ENCODE results near the gene STK38.
"Not testable (repeated sequence)": the region's sequence is repeated elsewhere in the genome, so short reads cannot be mapped to it uniquely, and the experiment has no call there.

STK38 gene

DNA sequence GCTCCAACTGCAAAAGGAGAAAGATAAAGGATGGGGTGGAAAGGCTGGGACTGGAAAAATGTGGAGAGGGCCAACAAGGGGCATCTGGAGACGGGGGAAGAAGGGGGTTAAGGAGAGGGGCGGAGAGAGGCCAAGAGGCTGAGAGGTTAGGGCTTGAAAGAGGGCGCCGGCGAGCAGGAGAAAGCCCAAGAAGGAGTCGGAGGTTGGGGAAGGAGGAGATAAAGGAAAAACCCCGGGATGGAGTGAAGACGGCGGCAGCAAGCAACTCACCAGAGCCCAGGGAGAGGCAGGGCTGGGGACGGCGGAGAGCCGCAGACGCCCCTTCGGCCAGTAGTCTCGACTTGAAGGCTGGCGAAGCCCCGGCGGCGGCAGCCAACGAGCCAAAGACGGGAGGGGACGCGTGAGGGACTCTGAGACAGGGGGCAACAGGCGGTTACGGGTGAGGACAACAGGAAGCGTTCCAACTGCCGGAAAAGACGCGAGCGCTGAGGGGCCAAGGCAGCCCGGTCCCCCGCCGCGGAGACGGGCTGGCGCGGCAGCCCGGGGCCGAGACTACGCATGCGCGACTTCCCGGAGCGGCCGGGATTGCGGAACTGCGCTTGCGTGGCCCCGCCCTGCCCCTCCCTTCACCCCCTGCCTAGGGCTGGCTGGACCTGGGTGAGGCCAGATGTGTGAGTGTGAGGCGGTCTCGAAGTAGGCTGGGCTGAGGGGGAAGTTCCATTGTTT, at the start of gene STK38:
TSS of gene STK38 (minus strand) at position 560 of the 726 bp plus-strand sequence. CDS start 7,277 bp downstream, outside the sequence.
- Mint-ChIP-seq H3K27ac (peak within 1 kb of the TSS; percentile 99), H3K27me3 (no peaks in the 10 kb centered on the region), H3K4me3 (peak within 1 kb of the TSS; percentile 95), H3K36me3 (peaks cover 2% of the 10 kb centered on the region), H3K4me1 (peaks cover 53% of the 10 kb centered on the region), H3K9me3 (no peaks in the 10 kb centered on the region)

DNA sequence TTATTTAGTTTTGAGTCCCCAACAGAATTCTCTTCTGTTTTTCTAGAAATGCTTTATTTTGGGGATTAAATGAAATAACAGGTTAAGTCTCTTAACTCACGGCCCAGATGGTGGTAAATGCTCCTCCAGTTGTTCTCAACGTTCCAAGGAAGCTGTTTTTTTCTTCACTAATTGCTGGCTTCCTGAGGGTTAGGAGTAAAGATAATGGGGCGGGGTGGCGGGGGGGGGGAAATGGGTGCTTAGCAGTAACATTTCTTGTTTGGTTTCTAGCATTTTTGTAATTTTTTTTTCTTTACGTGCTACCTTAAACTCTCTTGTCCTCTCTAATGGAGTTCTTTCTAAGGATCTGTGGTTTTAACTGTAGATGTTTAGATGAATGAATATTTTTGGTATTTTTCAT, 49.1 kb upstream of the STK38 start:
- H3K9me3 Mint-ChIP-seq, result no peaks in the 10 kb centered on the region
- no peaks in the 10 kb centered on the region for H3K27me3 Mint-ChIP-seq
- H3K4me1 Mint-ChIP-seq, result peaks cover 49% of the 10 kb centered on the region
- H3K27ac Mint-ChIP-seq, result peak overlapping the region; percentile 94
- H3K36me3 Mint-ChIP-seq, result peaks cover 46% of the 10 kb centered on the region
- peak overlapping the region; percentile 96 for H3K4me3 Mint-ChIP-seq

GRCh38 chr6:36594816-36595643, 47.8 kb upstream of the STK38 start:
- H3K4me3 Mint-ChIP-seq, result peak overlapping the region; percentile 96
- peaks cover 41% of the 10 kb centered on the region for H3K36me3 Mint-ChIP-seq
- peak overlapping the region; percentile 99 for H3K27ac Mint-ChIP-seq
- no peaks in the 10 kb centered on the region for H3K27me3 Mint-ChIP-seq
- H3K9me3 Mint-ChIP-seq, result no peaks in the 10 kb centered on the region
- peaks cover 43% of the 10 kb centered on the region for H3K4me1 Mint-ChIP-seq

DNA sequence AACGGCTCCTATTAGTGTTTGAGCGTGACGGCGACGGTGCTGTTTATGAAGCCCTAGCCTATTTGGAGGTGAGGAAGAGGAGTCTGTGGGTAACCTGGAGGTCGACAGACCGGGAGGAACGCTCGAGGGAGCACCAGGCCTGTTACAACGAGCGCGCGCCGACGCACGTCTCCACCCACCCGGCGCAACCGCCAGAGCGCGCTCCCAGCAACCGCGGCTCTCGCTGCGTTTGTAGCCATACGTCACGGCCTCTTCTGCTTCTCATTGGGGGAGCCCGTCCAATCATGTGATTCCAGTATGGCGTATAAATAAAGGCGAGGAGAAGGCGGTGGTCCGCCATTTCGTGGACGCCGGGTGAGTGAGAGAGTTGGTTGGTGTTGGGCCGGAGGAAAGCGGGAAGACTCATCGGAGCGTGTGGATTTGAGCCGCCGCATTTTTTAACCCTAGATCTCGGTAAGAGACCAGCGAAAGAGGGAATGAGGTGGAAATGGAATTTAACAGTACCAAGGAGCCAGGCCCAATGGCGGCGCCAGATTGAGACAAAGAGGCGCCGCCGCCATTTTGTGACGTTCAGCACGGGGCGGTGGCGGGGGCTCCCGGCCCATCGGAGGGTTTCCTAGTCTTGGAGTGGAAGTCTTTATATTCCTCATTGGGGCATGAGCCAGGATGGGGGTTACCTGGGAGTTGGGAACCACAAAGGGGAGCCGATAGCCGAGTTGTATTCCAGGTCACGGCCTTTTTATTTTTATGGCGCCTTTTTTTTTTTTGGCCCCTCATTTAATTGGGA, 46.9 kb upstream of the STK38 start, which contains the start of gene SRSF3:
TSS of gene SRSF3 (plus strand) at position 334 of the 787 bp plus-strand sequence. CDS start 2,401 bp downstream, outside the sequence.
- H3K27me3 Mint-ChIP-seq, result no peaks in the 10 kb centered on the region
- H3K36me3 Mint-ChIP-seq, result peaks cover 35% of the 10 kb centered on the region
- H3K4me3 Mint-ChIP-seq, result peak within 1 kb of the TSS; percentile 96
- H3K27ac Mint-ChIP-seq, result peak within 1 kb of the TSS; percentile 99
- no peaks in the 10 kb centered on the region for H3K9me3 Mint-ChIP-seq
- H3K4me1 Mint-ChIP-seq, result peaks cover 35% of the 10 kb centered on the region

DNA sequence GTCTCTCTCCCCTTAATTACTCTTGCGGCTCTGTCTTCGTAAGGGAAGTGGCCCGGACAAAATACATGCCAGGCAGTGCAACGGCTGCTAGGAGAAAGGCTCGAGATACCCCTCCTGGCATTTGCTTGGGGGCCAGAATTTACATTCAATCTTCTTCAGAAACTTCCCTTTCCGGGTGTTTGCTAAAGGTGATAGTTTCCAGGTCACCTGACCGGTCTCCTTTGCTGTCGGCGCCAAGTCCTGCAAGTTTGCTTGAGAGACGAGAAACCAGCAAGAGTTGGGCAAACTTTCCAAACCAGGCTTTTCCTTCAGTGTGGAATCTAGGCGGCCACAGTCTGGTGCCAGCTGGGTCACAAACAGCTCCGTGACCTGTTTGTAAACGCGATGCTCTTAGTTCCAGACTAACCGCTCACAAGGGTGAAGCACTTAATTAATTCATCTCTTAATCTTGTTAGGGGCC, 46.3 kb upstream of the STK38 start:
- H3K9me3 Mint-ChIP-seq, result no peaks in the 10 kb centered on the region
- peaks cover 29% of the 10 kb centered on the region for H3K36me3 Mint-ChIP-seq
- H3K4me3 Mint-ChIP-seq, result peak overlapping the region; percentile 96
- no peaks in the 10 kb centered on the region for H3K27me3 Mint-ChIP-seq
- peaks cover 29% of the 10 kb centered on the region for H3K4me1 Mint-ChIP-seq
- H3K27ac Mint-ChIP-seq, result peak overlapping the region; percentile 99

- H3K4me3 Mint-ChIP-seq, result peak overlapping the region; percentile 77
- H3K27me3 Mint-ChIP-seq, result no peaks in the 10 kb centered on the region
- H3K36me3 Mint-ChIP-seq, result peaks cover 20% of the 10 kb centered on the region
- no peaks in the 10 kb centered on the region for H3K9me3 Mint-ChIP-seq
- H3K4me1 Mint-ChIP-seq, result peaks cover 21% of the 10 kb centered on the region
- peak overlapping the region; percentile 91 for H3K27ac Mint-ChIP-seq
Observed at GRCh38 chr6:36592221-36592655, 45.0 kb upstream of the STK38 start.

DNA sequence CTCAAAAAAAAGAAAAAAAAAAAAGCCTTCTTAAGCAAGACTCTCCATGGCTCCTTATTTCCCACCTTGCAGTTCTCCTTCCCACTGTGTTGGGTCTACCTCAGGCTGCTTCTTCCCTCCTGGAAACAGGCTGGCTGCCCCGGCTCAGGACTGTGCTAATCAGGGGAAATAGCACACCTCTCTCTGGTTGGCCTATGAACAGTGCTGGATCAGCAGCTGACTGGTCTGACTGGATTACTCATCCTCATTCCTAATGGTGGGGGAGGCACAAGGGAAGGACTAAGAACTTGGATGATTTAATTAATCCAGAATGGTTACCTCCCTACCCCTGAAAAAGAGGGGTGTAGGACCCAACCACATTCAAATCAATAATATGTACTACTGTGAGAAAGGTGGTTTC, 43.0 kb upstream of the STK38 start:
- Mint-ChIP-seq H3K4me1 (peaks cover 16% of the 10 kb centered on the region), H3K4me3 (no peak overlapping the region), H3K27me3 (no peaks in the 10 kb centered on the region), H3K36me3 (peaks cover 4% of the 10 kb centered on the region), H3K9me3 (no peaks in the 10 kb centered on the region), H3K27ac (peak overlapping the region; percentile 17)

DNA sequence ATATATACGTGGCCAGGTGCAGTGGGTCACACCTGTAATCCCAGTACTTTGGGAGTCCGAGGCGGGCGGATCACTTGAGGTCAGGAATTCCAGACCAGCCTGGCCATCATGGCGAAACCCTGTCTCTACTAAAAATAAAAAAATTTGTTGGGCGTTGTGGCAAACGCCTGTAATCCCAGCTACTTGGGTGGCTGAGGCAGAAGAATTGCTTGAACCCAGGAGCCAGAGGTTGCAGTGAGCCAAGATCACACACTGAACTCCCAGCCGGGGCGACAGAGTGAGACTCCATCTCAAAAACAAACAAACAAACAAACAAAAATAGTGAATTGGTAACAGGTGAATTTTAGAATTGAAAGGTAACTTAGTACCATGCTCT, 41.7 kb upstream of the STK38 start:
- not testable (repeated sequence) for H3K27me3 Mint-ChIP-seq, H3K4me3 Mint-ChIP-seq, H3K9me3 Mint-ChIP-seq, H3K27ac Mint-ChIP-seq, H3K36me3 Mint-ChIP-seq
- peaks cover 16% of the 10 kb centered on the region for H3K4me1 Mint-ChIP-seq

- no peak overlapping the region for H3K4me3 Mint-ChIP-seq
- H3K9me3 Mint-ChIP-seq, result no peaks in the 10 kb centered on the region
- H3K36me3 Mint-ChIP-seq, result no peaks in the 10 kb centered on the region
- no peaks in the 10 kb centered on the region for H3K27me3 Mint-ChIP-seq
- no peak overlapping the region for H3K27ac Mint-ChIP-seq
- H3K4me1 Mint-ChIP-seq, result peaks cover 6% of the 10 kb centered on the region
Observed at GRCh38 chr6:36586606-36587005, 39.3 kb upstream of the STK38 start.

DNA sequence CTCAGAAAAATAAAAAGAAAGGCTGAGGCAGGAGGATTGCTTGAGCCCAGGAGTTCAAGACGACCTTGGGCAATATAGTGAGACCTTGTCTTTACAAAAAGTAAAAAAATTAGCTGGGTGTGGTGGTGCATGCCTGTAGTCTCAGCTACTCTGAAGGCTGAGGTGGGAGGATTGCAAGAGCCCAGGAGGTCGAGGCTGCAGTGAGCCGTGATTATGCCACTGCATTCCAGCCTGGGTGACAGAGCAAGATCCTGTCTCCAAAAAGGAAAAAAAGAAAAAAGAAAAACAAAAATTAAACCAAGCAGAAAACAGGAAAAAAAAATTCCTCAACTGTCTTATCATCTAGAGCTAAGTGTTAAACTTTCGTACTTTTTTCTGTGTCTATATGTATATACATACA, 34.4 kb upstream of the STK38 start:
- H3K27me3 Mint-ChIP-seq, result no peaks in the 10 kb centered on the region
- H3K27ac Mint-ChIP-seq, result no peak overlapping the region
- no peak overlapping the region for H3K4me3 Mint-ChIP-seq
- H3K36me3 Mint-ChIP-seq, result no peaks in the 10 kb centered on the region
- H3K4me1 Mint-ChIP-seq, result peaks cover 8% of the 10 kb centered on the region
- no peaks in the 10 kb centered on the region for H3K9me3 Mint-ChIP-seq

DNA sequence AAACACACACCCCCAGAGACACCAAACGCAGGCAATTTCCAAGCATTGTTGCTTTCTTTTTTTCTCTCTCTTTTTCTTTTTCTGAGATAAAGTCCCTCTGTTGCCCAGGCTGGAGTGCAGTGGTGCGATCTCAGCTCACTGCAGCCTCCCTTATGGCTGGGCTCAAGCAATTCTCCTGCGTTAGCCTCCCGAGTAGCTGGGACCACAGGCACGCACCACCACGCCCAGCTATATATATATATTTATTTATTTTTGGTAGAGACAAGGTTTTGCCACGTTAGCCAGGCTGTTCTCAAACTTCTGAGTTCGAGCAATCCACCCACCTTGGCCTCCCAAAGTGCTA, 32.9 kb upstream of the STK38 start:
- peaks cover 8% of the 10 kb centered on the region for H3K4me1 Mint-ChIP-seq
- H3K27ac Mint-ChIP-seq, result no peak overlapping the region
- H3K27me3 Mint-ChIP-seq, result no peaks in the 10 kb centered on the region
- H3K4me3 Mint-ChIP-seq, result no peak overlapping the region
- no peaks in the 10 kb centered on the region for H3K36me3 Mint-ChIP-seq
- no peaks in the 10 kb centered on the region for H3K9me3 Mint-ChIP-seq

GRCh38 chr6:36578431-36578830, 31.2 kb upstream of the STK38 start:
- Mint-ChIP-seq H3K36me3 (no peaks in the 10 kb centered on the region), H3K4me1 (peaks cover 8% of the 10 kb centered on the region), H3K4me3 (no peak overlapping the region), H3K27me3 (no peaks in the 10 kb centered on the region), H3K9me3 (no peaks in the 10 kb centered on the region), H3K27ac (peak overlapping the region; percentile 42)

DNA sequence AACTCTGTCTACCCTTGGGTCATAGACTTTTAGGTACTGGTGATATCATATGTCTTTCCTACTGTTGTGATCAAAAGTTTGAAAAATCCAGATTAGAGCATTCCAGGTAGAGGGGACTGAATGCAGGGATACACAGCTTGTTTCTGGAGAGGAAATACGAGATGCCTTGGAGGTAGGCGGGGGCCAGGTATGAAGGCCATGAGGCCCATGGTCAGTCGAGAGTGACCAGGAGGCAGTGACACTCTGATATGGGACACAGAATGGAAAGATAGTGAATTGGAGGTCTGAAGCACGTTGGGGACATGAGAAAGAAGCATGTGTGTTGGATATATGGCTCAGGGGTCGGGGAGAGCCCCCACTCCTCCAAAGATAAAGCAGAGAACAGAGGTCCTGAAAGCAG, 30.8 kb upstream of the STK38 start:
- H3K4me3 Mint-ChIP-seq, result no peak overlapping the region
- H3K27me3 Mint-ChIP-seq, result no peaks in the 10 kb centered on the region
- H3K4me1 Mint-ChIP-seq, result peaks cover 8% of the 10 kb centered on the region
- H3K27ac Mint-ChIP-seq, result peak overlapping the region; percentile 42
- no peaks in the 10 kb centered on the region for H3K36me3 Mint-ChIP-seq
- H3K9me3 Mint-ChIP-seq, result no peaks in the 10 kb centered on the region

DNA sequence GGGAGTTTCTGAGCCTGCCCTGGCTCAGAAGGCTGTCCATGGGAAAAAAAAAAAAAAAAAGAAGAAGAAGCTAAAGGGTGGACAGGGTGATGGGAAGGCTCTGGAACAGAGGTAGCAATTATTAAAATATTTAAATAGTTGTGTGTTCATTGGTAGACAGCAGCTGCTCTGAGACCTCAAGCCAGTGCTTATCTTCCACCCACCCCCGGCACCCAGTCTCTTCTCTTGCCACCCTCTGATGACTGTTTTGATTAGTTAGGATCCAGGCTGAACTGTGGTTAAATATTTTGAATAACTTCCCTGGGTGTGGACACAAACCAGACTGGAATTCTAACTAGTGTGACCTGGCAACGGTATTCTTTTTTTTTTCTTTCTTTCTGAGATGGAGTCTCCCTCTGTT, 30.0 kb upstream of the STK38 start:
- Mint-ChIP-seq H3K36me3 (no peaks in the 10 kb centered on the region), H3K4me3 (no peak overlapping the region), H3K27me3 (no peaks in the 10 kb centered on the region), H3K4me1 (peaks cover 8% of the 10 kb centered on the region), H3K27ac (no peak overlapping the region), H3K9me3 (no peaks in the 10 kb centered on the region)

DNA sequence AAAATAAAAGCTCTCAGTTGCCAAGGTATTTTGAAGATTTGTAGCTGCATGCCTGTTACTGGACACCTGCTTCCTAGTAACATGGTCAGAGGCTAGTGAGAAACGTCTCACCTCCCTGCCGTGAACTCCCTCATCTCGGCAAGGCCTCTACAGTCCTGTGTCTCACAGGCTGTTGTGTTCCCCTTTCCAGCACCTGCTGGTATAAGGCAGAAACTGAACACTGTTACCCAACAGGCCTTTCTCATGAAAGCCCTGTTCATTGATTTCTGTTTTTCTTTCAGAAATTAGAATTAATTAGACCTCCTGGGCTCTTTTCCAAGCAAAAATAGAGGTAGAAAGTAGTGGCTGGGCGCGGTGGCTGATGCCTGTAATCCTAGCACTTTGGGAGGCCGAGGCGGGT, 29.3 kb upstream of the STK38 start:
- H3K9me3 Mint-ChIP-seq, result no peaks in the 10 kb centered on the region
- H3K4me1 Mint-ChIP-seq, result peaks cover 8% of the 10 kb centered on the region
- no peak overlapping the region for H3K4me3 Mint-ChIP-seq
- no peak overlapping the region for H3K27ac Mint-ChIP-seq
- H3K36me3 Mint-ChIP-seq, result no peaks in the 10 kb centered on the region
- H3K27me3 Mint-ChIP-seq, result no peaks in the 10 kb centered on the region

Data from activated naive CD4-positive, alpha-beta T cell treated with anti-CD3 and anti-CD28 coated beads, Interleukin-2, amount 50 U/mL, for 24 hours (primary cell).